ENCODE data around the gene KIF26B. TPM values are rescaled to one million over a fixed set of nuclear protein-coding genes. Genes with fewer than 3 reads are reported as not detected.
A peak's percentile ranks its signal among the peaks of the same experiment; 100 is the strongest.

The KIF26B gene
- total and polyA plus RNA-seq, 2 of the 4 experiments (the other 2 are of a cell fraction), result 0.53 to 0.54 TPM

GRCh38 chr1:245197121-245197520 is 42.3 kb downstream of the KIF26B start:
- no CpG with 5 or more reads among the region's 3 CpGs for WGBS, 2 experiments (ENCODE audit: extremely low coverage in 2 of 2, insufficient read length in 1 of 2)
- TF ChIP-seq MAZ (IDR thresholded peaks at IDR 0.05; ENCODE audit: borderline replicate concordance, low read depth, low read length) (no peak), FOS (IDR thresholded peaks at IDR 0.05; ENCODE audit: low read depth, low read length) (no peak), RAD21 (IDR thresholded peaks at IDR 0.05; ENCODE audit: low read length) (no peak), SMC3 (IDR thresholded peaks at IDR 0.05; ENCODE audit: low read depth, low read length) (no peak), BHLHE40 (IDR thresholded peaks at IDR 0.05; ENCODE audit: low read depth, low read length) (no peak), RFX5 (IDR thresholded peaks at IDR 0.05; ENCODE audit: low read depth, low read length) (no peak), CEBPB (IDR thresholded peaks at IDR 0.05; ENCODE audit: low read depth, low read length) (no peak)
- Histone ChIP-seq H3K27me3 (ENCODE audit: control insufficient read depth, insufficient read depth, low read length) (no peaks in the 10 kb centered on the region), H3K23ac (ENCODE audit: low read depth, low read length) (no peak overlapping the region), H3K56ac (ENCODE audit: extremely low read depth, insufficient read depth, low read length) (no peak overlapping the region), H4K5ac (ENCODE audit: low read depth, low read length) (no peak overlapping the region), H3K4me3 (ENCODE audit: insufficient read depth, low read depth, low read length) (no peak overlapping the region), H3K4ac (ENCODE audit: low read depth, low read length) (no peak overlapping the region), H4K20me1 (ENCODE audit: insufficient read depth, low read length) (no peaks in the 10 kb centered on the region), H3K4me1 (ENCODE audit: control insufficient read depth, insufficient read depth, low read length) (no peaks in the 10 kb centered on the region), H4K8ac (ENCODE audit: low read depth in 2 of 2, low read length in 2 of 2) (no peak overlapping the region), H2AK9ac (replicated peaks; ENCODE audit: low read depth, low read length, poor library complexity) (no peak overlapping the region), H2BK15ac (ENCODE audit: low read depth, low read length) (no peak overlapping the region), H2BK120ac (ENCODE audit: low read depth, low read length) (no peak overlapping the region), H3K14ac (replicated peaks; ENCODE audit: low read depth, low read length) (no peak overlapping the region), H3K9me1 (ENCODE audit: insufficient read depth, low read length) (no peaks in the 10 kb centered on the region), H2BK5ac (ENCODE audit: low read depth, low read length, poor library complexity, severe bottlenecking) (no peak overlapping the region), H3K4me2 (ENCODE audit: low read depth, low read length) (peak overlapping the region; percentile 21; the same call in 1 of the 2 replicates), H2AK5ac (ENCODE audit: low read depth, low read length) (no peak overlapping the region), H3K27ac (ENCODE audit: insufficient read depth, low read length) (no peak overlapping the region), H3K9ac (ENCODE audit: low read depth, low read length) (no peak overlapping the region), H3K18ac (ENCODE audit: low read depth, low read length) (no peak overlapping the region), H4K91ac (ENCODE audit: insufficient read depth, low read depth, low read length) (no peak overlapping the region), H3K79me1 (ENCODE audit: low read depth in 1 of 2, low read length in 2 of 2) (peaks cover 0 to 4% of the 10 kb centered on the region in 2 experiments; a peak in 1 of 4 replicates), H2AFZ (replicated peaks; ENCODE audit: low read length, poor library complexity) (no peak overlapping the region), H3K9me3 (ENCODE audit: control insufficient read depth, insufficient read depth, low read length) (no peaks in the 10 kb centered on the region), H3K36me3 (ENCODE audit: control insufficient read depth, insufficient read depth, low read length) (0 out of 2 replicates have a peak, but pooled peaks cover 1% of the 10 kb centered on the region), H2BK20ac (ENCODE audit: low read depth, low read length) (no peak overlapping the region)
- BruUV-seq (replicated peaks), result no TSS peak
- no peak for DNase-seq
- ChIA-PET CTCF (no interaction called here), POLR2A (ENCODE audit: unreplicated experiment) (no interaction called here)
- ATAC-seq (ENCODE audit: low read depth), result no peak
- in situ Hi-C loops (cut with MboI; ENCODE audit: low sequenced_read_pairs), result no loop called here
- intact Hi-C loops (cut with micrococcal nuclease), result no loop called here
- dilution Hi-C loops (cut with HindIII; ENCODE audit: low sequenced_read_pairs, unreplicated experiment), result no loop called here

Measured in IMR-90 (cell line).